Suprapubic skin (tissue), 4 donors: Measurements from ENCODE around the gene ARID5B. TPM values are rescaled to one million over a fixed set of nuclear protein-coding genes. Genes with fewer than 3 reads are reported as not detected.

Experiments used
- DNase-seq, 2 donors: peaks; one replicate each; pipeline ENCODE4 v3.0.0-alpha.2; 2019; ENCODE audit warnings: low spot score in 2 of 2
- H3K27ac ChIP-seq: fragments of 200-600 bp; sonication (generic); one replicate; pipeline ENCODE4 v1.5.1; 2019
- H3K27me3 ChIP-seq: fragments of 200-600 bp; sonication (generic); one replicate; pipeline ENCODE4 v1.5.1; 2019
- H3K36me3 ChIP-seq: fragments of 200-600 bp; sonication (generic); one replicate; pipeline ENCODE4 v1.5.1; 2019
- H3K4me1 ChIP-seq: fragments of 200-600 bp; sonication (generic); one replicate; pipeline ENCODE4 v1.5.1; 2019
- H3K4me3 ChIP-seq: fragments of 200-600 bp; sonication (generic); one replicate; pipeline ENCODE4 v1.5.1; 2019; ENCODE audit warnings: mild to moderate bottlenecking
- H3K9me3 ChIP-seq: fragments of 200-600 bp; sonication (generic); one replicate; pipeline ENCODE4 v1.5.1; 2019
- EP300 ChIP-seq: sonication (generic); formaldehyde crosslinking; IDR thresholded peaks from one replicate; pipeline ENCODE4 v1.6.1; 2017; ENCODE audit warnings: antibody characterized with exemption
- POLR2A ChIP-seq, 2 donors: fragments of 450-650 bp; IDR thresholded peaks; one replicate each; pipeline ENCODE4 v1.6.1; 2017; ENCODE audit warnings: antibody characterized with exemption in 2 of 2, mild to moderate bottlenecking in 2 of 2, moderate library complexity in 2 of 2
- POLR2AphosphoS5 ChIP-seq, 3 donors: sonication (generic); formaldehyde crosslinking; IDR thresholded peaks; one replicate each; pipeline ENCODE4 v1.6.1; 2017; ENCODE audit warnings: antibody characterized with exemption in 3 of 3
- WGBS: methylation state at CpG from one replicate; pipeline ENCODE4 v1.1.5; 2018; 5-methylcytosine and 5-hydroxymethylcytosine counted together
- total RNA-seq, 4 donors: library from RNA; depleted of rRNA; stranded (reverse); fragments of >200 nt; gene quantifications; one replicate each; pipeline ENCODE4 v1.1.0, GENCODE V29; 2016
- TF ChIP-seq, protein P1 (sequence below), 2 donors: fragments of 200-600 bp in 1 of 2; fragments of 450-650 bp in 1 of 2; sonication (generic) in 1 of 2; IDR thresholded peaks; one replicate each; pipeline ENCODE4 v1.5.1; 2016 to 2019; ENCODE audit warnings: antibody characterized with exemption in 2 of 2, mild to moderate bottlenecking in 1 of 2, moderate library complexity in 1 of 2

Gene ARID5B
- total RNA-seq, 4 donors from 2014 or later = 45.4 to 75.2 (median 71.9) TPM

DNA sequence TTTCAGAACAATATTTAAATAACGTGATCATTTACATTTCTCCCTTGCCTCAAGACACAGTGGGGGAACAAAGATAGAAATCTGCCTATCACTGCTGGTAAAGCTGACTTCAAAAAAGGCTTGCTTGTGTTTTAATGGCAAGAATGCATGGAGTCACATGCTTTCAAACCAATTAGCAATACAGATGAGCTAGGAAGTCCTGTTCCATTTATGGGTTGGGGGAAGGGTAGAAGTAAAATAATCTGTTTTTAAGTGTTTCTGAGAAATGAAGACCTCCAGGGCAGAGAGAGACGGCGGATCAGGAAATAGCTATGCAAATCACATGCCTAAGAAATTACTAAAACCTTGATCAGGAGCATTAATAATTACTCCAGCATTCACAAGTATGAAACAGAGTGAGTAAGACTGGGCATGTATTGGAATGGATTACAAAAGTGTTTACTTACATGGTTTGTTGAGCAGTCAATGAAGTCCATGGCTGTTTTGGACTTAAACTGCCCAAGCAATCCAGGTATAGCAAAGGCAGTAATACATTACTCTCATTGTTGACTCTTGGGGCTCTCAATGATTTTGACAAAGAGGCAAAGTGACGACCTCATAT lies 142.0 kb downstream of the ARID5B start:
- 35% methylated on average over 4 of the region's 4 CpGs for WGBS
- peak overlapping the region; percentile 53 for H3K27ac ChIP-seq
- H3K4me1 ChIP-seq = peaks cover 78% of the 10 kb centered on the region
- H3K36me3 ChIP-seq = no peaks in the 10 kb centered on the region
- no peak overlapping the region for H3K4me3 ChIP-seq
- H3K9me3 ChIP-seq = no peaks in the 10 kb centered on the region
- H3K27me3 ChIP-seq = no peaks in the 10 kb centered on the region
- no peak for DNase-seq
- TF ChIP-seq EP300 (no peak), POLR2AphosphoS5 (IDR thresholded peaks at IDR 0.05) (no peak), POLR2A (IDR thresholded peaks at IDR 0.05) (no peak)
- TF ChIP-seq, protein P1, sequence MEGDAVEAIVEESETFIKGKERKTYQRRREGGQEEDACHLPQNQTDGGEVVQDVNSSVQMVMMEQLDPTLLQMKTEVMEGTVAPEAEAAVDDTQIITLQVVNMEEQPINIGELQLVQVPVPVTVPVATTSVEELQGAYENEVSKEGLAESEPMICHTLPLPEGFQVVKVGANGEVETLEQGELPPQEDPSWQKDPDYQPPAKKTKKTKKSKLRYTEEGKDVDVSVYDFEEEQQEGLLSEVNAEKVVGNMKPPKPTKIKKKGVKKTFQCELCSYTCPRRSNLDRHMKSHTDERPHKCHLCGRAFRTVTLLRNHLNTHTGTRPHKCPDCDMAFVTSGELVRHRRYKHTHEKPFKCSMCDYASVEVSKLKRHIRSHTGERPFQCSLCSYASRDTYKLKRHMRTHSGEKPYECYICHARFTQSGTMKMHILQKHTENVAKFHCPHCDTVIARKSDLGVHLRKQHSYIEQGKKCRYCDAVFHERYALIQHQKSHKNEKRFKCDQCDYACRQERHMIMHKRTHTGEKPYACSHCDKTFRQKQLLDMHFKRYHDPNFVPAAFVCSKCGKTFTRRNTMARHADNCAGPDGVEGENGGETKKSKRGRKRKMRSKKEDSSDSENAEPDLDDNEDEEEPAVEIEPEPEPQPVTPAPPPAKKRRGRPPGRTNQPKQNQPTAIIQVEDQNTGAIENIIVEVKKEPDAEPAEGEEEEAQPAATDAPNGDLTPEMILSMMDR (IDR thresholded peaks at IDR 0.05) = no peak

DNA sequence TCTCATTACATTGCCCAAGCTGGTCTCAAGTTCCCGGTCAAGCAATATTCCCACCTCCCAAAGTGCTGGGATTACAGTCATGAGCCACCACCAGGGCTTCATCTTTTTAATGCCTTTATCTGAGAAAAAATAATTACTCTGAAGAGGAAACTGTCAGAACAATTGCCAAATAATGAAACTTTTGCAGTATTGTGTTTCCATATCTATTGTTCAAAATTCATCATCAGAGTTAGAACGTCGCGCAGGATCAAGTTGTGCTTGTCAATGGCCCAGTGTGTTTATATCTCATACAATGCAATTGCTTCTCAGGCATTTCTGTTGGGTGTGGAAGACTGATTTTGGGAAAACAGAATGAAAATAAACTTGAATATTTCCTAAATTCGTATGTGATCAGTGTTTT lies 143.1 kb downstream of the ARID5B start:
- Histone ChIP-seq H3K4me1 (peaks cover 73% of the 10 kb centered on the region), H3K27me3 (no peaks in the 10 kb centered on the region), H3K9me3 (no peaks in the 10 kb centered on the region), H3K4me3 (no peak overlapping the region), H3K27ac (peak overlapping the region; percentile 97), H3K36me3 (no peaks in the 10 kb centered on the region)
- TF ChIP-seq, protein P1 (IDR thresholded peaks at IDR 0.05) = no peak
- no peak for TF ChIP-seq POLR2A (IDR thresholded peaks at IDR 0.05)
- TF ChIP-seq POLR2AphosphoS5 (IDR thresholded peaks at IDR 0.05) = no peak
- no peak for TF ChIP-seq EP300
- DNase-seq = no peak
- 87% methylated on average over 5 of the region's 5 CpGs for WGBS

DNA sequence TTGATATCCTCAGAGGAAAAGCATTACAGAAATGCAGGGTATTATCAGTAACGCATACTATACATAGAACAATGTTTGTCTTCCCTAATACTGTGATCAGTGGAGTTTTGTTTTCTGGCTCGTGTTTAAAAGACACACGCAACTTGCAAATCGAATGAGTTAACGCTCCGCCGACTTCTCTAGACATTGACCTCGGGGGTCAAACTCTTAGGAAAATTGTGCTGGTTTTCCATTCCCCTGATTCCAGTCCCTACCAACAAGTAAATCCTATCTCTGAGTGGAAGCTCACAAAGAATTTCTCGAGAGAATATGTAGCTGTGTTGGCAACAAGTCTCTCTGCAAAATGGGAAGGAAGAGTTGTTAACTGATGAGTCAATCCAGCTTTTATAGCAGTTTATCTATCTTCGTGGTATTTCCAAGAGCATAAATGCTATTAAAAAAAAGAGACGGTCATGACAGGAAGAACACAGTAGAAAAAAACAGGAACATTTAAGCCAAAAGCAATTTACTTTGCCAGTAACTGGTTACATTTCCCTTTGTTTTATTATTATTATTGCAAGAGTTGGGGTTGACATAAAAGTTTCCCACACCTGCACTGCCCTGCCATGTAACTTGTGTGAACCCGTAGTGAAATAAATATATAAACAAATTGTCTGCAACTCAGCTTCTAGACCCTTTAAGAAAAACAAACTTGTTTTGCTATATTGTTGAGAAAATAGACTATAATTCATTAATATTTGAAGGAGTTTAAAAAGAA lies 144.4 kb downstream of the ARID5B start:
- Histone ChIP-seq H3K9me3 (no peaks in the 10 kb centered on the region), H3K4me1 (peaks cover 71% of the 10 kb centered on the region), H3K27ac (peak overlapping the region; percentile 97), H3K36me3 (no peaks in the 10 kb centered on the region), H3K27me3 (no peaks in the 10 kb centered on the region), H3K4me3 (peak overlapping the region; percentile 1)
- TF ChIP-seq POLR2A (IDR thresholded peaks at IDR 0.05) (no peak), EP300 (no peak), POLR2AphosphoS5 (IDR thresholded peaks at IDR 0.05) (no peak)
- DNase-seq = no peak
- WGBS = 28% methylated on average over 12 of the region's 12 CpGs

DNA sequence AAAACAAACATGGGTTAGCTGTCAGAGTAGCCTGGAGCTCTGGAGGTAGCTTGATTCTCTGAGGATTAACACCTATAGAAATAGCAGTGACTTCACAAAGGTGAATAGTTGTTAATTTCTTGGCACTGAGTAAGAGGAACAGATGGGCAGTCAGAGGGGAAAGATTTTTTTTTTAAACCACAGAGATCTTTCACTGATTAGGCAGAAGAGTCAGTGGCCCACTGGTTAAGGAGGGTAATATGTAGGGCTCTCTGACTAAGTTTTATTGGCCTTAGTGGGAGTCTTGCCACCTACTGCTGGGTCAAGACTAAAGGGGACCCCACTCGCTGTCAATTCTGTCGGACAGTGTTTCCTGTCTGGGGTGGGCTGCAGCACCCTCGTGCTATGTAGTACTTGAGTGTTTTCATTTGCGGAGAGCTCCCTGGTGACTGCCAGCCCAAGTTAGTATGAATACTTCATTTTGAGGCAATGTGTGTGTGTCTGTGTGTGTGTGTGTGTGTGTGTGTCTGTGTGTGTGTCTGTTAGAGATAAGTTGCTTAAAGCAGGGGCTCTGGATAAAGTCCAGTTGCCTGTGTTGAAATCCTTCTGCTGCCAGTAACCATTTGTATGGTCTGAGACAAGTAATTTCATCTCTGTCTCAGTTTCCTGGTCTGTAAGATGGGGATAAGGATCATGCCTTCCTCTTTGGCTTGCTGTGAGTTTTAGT lies 145.2 kb downstream of the ARID5B start:
- TF ChIP-seq, protein P1 (IDR thresholded peaks at IDR 0.05) = no peak
- TF ChIP-seq POLR2AphosphoS5 (IDR thresholded peaks at IDR 0.05) (no peak), POLR2A (IDR thresholded peaks at IDR 0.05) (no peak), EP300 (no peak)
- 72% methylated on average over 4 of the region's 4 CpGs for WGBS
- Histone ChIP-seq H3K27ac (peak overlapping the region; percentile 97), H3K9me3 (no peaks in the 10 kb centered on the region), H3K27me3 (no peaks in the 10 kb centered on the region), H3K4me1 (peaks cover 69% of the 10 kb centered on the region), H3K36me3 (no peaks in the 10 kb centered on the region), H3K4me3 (no peak overlapping the region)
- DNase-seq = no peak

DNA sequence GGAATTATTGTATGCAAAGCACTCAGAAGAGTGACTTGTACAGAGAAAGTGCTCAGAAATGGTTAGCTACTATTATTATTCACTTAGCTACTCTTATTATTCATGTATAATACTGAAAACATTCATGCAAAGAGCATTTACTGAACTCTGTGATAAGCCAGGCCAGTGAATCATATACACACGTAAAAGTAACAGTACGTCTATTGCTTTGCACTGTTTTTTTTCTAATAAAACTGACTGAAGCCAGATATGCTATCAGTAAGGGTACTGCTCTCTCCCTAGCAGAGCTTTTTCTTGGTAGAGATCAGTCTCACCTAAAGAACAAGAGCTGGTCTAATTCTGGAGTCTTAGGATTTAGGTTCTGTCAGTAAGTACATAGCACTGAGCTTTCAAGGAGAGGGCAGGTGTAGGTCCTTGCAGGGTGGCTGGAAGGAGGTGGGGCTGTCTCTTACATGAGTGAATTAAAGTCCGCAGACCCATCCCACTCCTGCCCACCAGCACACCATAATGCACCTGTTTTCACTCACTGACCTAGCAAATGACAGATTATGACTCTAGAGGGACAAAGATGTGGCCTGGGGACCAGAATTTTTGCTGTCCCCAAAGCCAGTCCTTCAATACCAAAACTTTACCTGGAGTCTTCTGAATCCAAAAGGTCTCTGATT lies 145.9 kb downstream of the ARID5B start:
- 80% methylated on average over 3 of the region's 3 CpGs for WGBS
- Histone ChIP-seq H3K4me1 (peaks cover 74% of the 10 kb centered on the region), H3K4me3 (no peak overlapping the region), H3K27me3 (no peaks in the 10 kb centered on the region), H3K27ac (peak overlapping the region; percentile 97), H3K9me3 (no peaks in the 10 kb centered on the region), H3K36me3 (peaks cover 4% of the 10 kb centered on the region)
- no peak for TF ChIP-seq POLR2A (IDR thresholded peaks at IDR 0.05)
- TF ChIP-seq EP300 = no peak
- TF ChIP-seq, protein P1 (IDR thresholded peaks at IDR 0.05) = no peak
- no peak for TF ChIP-seq POLR2AphosphoS5 (IDR thresholded peaks at IDR 0.05)
- no peak for DNase-seq
